HG02798 (cell line): ENCODE data around the gene ADSS1.

Experiments
- ATAC-seq: cut with Tn5 transposase; IDR thresholded peaks from one replicate; pipeline ENCODE4 v1.9.1; 2021; ENCODE audit warnings: mild to moderate bottlenecking; ENCODE audit not compliant: unreplicated experiment, poor library complexity

ADSS1 gene

DNA sequence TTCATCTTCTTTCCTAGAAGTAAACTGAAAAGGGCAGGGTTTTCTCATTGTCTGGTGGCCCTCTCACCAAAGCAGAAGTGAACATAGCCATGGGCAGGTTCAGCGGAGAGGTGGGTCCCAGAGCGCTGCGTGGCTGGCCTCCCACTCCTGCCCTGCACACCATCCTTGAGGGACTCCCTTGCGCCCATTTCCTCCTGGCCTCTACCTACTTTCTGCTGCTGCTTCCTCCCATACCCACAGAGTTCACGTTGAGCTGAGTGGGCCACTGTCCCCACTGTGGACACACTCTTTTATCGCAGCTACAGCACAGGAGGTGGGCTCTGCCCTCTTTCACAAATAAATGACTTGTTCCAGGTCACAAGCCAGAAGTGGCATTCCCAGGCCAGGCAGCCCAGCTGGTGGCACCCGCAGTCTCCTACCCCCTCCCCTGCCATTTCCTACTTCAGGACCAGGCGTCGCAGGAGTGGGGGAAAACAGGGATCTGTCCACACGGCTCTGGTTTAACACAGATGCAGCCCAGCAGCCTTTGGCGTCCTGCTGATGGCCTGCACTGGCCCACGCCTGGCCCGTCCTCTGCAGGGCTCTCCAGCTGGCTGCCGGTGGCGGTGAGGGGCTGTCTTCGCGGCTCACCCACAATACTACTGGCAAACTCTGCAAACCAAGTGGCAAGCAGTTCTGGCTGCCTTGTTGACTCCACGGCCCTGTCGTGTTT lies 33.8 kb downstream of the ADSS1 start:
- no peak for ATAC-seq

DNA sequence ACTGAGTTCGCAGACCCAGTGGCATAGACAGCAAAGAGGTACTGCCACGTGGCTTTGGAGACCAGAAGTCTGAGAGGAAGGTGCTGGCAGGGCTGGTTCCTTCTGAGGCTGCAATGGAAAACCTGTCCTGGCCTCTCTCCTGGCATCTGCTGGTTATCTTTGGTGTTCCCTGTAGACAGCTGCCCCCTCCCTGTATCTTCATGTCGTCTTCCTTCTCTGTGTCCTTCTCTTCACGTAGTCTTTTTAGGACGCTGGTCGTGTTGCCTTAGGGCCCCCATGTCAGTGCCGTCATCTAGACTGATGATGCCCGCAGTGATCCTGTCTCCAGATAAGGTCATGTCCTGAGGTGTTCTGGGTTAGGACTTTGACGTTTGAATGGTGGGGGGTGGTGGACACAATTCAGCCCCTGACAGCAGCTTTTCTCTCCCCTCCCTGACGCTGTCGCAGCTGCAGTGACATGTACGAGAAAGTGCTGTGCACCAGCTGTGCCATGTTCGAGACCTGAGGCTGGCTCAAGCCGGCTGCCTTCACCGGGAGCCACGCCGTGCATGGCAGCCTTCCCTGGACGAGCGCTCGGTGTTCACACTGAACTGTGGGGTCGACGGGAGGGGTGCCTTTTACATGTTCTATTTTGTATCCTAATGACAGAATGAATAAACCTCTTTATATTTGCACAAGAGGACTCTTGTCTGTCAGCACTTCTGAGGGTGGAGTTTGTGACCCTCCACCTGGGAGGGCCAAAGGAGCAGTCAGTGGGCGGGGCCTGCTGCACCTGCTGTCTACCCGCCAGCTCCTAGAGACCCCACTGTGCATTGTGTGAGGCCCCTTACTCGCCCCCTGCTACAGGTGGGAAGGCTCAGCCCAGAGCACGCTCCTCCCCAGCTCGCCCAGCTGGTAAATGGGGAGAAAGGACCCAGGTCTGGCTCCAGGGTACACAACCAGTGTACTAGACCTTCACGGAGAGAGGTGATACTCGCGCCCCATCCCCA lies 35.2 kb downstream of the ADSS1 start:
- no peak for ATAC-seq

DNA sequence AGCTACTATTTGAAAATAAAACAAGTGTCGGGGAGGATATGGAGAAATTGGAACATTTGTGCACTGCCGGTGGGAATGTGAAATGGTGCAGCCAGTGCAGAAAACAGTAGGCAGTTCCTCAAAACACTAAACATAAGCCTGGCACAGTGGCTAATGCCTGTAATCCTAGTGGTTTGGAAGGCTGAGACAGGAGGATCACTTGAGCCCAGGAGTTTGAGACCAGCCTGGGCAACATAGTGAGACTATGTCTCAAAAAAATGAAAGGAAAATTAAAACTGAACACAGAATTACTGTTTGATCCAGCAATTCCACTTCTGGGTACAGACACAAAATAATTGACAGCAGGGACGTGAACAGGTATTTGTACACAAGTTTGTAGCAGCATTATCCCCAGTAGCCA lies 41.5 kb downstream of the ADSS1 start:
- no peak for ATAC-seq

DNA sequence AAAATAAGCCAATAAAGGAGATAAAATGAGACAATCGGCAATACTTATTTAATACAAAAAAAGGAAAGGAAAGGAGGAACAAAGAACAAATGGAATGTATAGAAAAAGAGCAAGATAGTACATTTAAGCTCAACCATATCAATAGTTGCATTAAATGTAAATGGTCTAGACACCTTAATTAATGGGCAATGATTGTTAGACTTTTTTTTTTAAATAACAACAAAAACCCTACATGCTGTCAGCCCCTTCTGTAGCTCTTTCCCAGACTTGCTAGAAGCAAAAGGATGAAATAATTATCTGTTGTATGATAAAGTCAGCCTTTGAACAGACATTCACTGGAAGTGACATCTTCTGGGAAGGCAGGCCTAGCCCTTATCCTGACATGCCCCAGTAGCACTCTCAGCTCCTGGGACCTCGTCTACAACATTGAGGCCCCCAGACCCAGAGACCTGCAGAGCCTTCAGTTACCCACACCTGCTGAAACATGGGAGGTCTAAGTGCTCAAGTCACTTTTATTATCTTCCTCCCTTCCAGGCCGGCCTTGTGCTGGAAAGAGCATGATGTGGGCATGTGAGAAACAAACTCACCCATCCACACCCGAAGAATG lies 42.3 kb downstream of the ADSS1 start:
- no peak for ATAC-seq

DNA sequence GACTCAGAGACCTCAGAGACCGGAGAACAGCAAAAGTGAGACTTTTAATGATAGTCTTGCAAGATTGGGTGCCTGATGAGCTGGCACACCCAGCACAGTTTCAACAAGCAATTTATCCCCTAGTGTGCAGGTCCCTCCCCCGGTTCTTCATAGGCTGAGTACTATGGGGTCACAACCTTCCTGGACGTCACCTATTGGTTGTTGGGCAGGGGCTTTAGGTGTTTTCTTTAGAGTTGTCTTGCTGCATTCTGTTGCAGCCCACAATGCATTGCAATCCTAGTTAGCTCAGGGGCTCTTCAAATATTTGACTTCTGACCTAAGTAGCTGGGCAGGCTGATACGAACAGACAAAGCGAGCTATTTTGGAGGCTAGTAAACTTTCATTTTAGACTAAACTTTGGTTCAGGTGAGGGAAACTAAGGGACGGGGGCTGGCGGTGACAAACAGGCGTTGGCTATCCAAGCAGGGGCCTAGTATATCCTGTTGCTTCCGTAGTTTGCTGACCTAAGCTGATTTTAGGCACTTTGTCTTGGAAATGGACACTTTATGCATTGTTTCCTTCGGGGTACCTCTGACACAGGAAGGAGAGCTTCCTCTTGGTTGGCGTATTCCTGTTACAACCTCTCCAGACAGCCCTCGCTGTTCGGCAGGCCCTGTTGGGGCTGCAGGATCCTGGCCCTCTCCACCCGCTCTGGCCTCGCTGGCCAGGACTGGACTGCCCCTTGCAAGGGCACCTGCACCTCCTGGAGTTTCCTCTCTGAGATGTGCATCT lies 43.0 kb downstream of the ADSS1 start:
- no peak for ATAC-seq

DNA sequence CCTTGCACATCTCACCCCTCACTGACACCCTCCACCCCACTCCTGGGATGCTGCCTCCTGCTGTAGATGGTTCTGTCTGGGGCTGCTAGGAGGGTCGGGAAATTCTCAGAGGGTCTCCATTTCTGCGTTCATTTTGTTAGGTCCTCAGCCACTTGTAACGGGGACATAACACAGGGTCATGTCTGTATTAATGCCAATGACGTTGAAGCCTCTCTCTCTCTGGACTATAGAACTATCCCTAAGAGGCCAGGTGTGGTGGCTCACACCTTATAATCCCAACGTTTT lies 43.5 kb downstream of the ADSS1 start:
- ATAC-seq: no peak

DNA sequence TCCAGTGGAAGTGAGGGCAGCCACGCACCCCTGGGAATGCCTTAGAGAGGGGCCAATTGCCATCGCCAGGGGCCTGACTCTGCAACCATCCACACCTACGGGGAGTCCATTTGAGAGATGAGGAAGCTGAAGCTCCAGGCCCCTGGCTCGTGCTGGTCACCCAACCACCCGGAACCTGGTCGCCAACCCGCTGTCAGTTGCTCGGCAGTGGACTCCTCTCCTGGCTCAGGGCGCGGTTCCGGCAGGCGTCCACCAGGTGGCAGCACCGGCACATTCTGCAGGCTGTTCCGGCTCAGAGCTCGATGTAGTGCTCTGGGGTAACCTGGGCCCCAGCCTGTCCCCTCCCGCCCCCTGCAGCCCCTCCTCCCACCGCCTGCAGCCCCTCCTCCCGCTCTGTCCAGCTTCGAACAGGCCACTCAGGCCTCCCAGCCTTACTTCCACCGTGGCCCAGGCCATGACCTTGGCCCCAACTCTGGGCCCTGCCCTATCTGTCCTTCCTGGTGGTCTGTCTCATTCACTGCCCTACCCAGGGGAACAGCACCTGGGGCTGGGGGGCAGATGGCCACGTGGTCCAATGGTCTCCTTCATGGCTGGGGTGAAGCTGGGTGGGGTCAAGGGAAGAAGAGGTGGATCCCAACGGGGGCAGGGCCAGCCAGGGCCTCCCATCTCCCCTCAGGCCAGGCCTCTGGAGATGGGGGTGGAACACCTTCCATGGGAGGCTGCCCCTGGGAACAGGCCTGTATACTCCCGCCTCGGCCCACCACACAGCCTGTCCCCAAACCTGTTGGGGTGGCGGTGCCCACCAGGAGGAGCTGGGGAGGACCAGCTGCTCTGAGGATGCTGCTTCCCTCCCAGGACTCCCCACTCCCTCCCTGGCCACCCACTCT lies 44.7 kb downstream of the ADSS1 start:
- peak; percentile 76 for ATAC-seq

DNA sequence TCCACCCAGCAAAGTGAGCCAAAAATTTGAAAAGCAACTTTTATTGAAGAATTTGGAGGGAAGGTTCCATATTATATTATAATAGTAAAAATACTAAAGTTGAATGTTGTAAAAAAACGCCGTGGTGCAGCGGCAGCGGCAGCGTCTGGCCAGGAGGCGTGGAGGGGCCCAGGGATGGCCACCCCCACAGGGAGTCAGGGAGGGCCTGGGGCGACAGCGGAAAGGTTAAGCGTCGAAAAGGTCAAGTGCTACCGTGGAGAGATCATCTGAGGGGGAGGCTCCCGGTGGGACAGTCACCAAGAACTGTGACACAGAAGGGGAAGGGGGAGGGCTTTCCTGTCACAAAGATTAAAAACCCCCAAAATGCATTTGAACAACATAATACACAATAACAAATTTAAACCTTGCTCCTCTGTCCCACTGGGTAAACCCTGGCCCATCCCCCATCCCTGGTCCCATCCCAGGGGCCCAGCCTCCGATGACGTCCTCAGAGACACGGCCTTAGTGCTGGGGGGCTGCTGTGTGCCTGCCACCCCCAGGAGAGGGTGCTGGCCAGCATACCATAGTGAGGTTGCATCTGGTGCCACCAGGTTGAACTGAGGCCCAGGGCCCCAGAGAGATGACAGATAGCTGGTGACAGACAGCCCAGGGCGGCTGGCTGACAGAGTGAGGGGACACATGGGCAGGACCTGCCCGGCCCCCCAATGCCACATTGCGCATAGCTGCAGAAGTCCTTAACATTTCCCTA lies 45.5 kb downstream of the ADSS1 start:
- no peak for ATAC-seq

DNA sequence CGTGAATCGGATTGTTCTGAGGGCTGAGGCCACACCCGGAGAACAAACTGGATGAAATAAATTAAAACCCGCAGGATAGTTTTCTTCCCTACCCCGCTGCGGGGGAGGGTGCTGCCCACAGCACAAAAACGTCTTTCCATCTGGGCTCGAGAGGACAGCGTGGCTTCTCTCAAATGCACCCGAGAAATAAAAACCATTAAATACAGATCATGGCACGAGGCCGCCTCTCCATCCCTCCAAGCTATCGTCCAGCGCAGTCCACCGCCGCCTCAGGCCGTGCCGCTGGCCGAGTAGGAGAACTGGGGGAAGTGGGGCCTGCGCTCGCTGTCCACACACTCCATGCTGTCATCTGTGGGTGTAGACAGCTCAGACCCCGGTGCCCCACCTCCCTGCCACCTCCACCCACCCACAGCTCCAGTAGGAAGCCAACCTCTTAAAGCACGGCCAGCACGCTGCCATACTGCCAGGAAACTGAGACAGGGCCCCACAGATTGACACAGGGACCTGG lies 46.1 kb downstream of the ADSS1 start:
- no peak for ATAC-seq

DNA sequence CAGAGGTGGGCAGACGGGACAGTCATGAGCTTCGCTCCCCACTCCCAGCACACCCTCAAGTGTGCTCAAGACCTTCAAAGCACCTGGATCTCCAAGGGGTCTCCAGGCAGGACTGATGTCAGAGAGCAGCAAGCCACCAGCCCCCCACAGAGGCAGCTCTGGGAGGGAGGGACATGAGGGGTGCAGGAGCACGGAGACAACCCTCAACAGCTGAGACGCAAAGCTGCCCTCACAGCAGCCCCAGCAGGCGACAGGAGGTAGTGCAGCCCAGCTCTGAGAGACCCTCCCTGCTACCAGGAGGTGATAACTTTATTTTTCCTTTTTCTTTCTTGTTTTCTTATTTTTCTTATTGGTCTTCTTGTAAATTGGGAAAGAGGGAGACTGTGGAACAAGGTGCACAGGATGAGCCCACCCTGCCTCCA lies 46.8 kb downstream of the ADSS1 start:
- ATAC-seq: no peak

DNA sequence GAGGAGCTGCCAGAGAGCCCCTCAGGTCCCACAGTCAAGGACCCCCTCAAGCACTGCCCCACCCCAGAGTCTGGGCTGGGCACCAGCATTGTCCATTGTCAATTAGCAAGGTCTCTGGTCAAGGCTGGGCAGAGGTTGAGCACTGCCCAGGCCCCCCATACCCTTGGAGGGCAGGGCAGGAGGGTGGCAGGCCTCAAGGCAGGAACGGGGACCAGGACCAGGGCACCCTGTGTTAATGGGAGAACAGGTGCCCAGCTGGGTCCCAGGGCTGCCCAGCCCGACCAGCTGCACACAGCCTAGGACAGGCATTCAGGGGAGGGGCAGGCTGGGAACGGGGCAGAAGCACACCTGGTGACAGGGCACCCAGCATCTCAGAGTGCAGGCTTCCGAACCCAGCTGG lies 47.3 kb downstream of the ADSS1 start:
- ATAC-seq: no peak

DNA sequence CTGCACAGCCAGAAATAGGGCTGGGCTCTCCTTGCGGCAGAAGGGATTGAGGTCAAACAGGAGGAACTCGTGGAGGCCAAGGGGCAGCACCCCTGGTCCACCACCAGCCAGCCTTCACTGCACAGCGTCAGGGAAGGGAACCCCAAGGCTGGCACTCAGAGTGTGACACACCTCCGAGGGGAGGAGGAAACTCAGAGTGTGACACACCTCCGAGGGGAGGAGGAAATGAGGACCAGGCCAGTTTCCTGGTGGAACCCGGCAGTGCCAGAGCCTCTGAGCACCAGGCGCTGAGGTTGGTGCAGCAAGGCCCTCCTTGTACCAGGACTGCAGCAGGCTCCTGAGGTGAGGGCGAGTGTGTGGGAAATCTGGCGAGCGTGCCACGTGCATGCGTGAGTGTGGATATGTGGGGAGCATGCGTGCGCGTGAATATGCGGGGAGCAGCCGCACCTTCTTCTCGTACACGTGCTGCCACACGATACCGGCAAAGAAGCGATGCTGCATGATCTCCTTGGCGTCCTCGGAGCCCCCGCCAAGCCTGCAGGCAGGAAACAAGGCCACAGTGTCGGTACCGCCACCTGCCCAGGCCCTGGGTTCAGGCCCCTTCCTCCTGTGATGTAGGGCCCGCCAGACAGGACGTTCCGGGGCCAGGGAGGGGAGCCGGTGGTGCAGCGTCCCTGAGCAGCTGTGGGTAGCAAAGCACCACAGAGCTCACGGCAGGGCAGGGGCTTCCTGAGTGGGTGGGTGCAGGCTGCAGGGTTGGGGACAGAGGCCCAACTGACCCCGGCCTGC lies 48.1 kb downstream of the ADSS1 start:
- ATAC-seq: no peak

DNA sequence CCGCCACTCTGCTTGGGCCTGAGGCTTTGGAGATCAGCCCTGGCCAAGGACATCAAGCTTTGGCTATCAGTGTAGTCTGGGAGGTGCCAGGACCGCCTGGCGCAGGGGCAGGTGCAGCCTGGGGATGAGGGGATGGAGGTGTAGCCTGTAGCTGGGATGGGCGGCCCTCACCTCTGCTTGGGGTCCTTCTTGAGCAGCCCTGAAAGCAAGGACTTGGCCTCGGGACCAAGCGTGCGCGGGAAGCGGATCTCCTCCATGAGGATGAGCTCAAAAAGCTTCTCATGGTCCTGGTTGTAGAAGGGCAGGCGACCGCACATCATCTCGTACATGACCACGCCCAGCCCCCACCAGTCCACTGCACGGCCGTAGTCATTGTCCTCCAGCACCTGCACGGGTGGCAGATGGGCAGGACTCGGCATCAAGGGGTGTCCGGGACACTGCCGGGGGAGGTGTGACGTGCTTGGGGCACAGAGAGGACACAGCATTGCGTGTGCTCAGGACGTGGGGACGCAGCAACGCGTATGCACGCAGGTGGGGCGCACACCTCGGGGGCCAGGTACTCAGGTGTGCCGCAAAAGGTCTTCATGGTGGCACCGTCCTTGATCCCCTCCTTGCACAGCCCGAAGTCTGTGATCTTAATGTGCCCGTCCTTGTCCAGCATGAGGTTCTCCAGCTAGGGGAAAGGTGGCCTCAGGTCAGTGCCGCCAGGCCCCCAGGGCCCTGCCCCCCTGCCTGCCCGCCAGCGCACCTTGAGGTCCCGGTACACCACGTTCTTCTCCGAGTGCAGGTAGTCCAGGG lies 48.9 kb downstream of the ADSS1 start:
- ATAC-seq: no peak

DNA sequence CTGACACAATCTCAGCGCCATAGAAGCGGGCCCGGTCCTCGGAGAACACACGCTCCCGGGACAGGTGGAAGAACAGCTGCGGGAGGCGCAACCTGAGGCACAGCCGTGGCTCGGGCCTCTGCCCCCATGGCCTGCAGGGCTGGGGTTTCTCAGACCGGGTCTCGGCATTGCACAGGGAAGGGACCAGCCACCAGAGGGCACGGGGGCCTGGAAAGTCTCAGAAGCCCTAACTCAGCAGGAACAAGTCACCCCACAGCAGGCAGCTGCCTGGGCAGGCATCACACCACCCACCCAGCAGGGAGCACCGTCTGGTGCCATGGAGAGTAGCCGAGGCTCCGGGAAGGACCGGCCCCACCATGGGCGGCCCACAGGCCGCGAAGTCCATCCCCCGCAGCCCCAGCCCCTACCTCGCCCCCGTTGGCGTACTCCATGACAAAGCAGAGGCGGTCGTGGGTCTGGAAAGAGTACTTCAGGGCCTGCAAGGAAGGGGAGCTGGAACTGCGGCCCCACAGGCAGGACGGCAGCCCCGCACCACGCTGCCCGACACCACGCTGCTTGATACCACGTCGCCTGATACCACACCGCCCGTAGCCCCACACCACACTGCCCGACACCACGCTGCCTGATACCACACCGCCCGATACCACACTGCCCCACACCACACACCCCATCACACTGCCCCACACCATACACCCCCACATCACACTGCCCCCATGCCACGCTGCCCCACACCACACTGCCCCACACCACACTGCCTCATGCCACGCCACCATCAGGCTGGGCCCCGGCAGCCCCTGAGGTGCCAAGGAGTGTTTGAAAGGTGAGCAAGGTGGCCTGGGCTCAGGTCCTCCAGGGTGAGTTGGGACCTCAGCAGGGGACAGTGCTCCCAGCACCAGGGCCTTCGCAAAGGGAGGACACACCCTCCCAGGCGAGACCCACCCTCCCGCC lies 49.8 kb downstream of the ADSS1 start:
- ATAC-seq: no peak

DNA sequence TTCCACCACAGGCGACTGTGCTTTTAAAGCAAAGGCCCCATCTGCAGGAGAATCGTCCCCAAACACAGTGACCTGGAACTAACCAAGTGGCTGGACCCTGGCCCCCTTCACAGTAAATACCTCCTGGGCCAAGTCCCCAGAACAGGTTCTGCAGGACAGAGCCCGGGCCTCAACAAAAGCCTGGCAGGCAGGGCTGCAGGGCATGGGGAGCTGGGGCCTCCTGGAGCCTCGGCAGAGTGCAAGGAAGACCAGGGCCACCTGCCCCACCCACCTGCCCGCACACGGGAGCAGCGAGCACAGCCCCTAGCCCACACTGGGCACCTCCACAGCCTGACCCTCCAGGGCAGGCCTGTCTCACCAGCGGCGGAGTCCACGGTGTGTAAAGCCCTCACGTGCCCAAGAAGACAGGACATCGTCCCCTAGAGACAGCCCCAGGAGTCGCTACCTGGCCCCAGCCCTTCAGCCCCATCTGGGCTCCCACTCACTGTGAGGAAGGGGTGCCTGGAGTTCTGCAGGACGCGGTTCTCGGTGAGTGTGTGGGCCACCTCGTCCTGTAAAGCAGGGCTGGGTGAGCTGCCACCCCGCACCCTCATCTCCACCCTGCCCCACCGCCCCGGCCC lies 50.5 kb downstream of the ADSS1 start:
- ATAC-seq: no peak

DNA sequence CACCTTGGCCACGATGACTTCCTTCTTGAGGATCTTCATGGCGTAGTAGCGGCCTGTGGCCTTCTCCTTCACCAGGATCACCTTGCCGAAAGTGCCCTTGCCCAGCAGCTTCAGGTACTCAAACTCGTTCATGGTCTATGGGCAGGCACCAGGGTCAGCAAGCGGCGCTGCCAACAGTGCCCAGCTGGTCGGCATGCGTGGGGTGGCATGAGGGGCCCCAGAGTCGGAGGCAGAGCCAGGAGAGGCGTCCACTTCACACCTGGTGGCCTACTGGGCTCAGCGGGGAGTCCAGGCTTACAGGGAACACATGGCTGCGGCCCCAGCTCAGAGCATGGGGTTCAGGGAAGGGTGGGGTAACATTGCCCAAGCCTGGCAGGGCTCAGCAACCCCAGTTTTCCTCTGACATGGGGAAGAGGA lies 51.1 kb downstream of the ADSS1 start:
- no peak for ATAC-seq
